GM23248 (cell line): ENCODE measurements around the gene SDHAF1. TPM values are rescaled to one million over a fixed set of nuclear protein-coding genes. Genes with fewer than 3 reads are reported as not detected.
"Not testable (repeated sequence)": the region's sequence is repeated elsewhere in the genome, so short reads cannot be mapped to it uniquely, and the experiment has no call there.

Experiments
- DNase-seq: peaks from one replicate; pipeline ENCODE4 v3.0.0-alpha.2; 2015
- H2AFZ ChIP-seq: fragments of 200-600 bp; sonication (generic); 2 replicates; pipeline ENCODE4 v1.6.1; 2016; ENCODE audit warnings: antibody characterized with exemption
- H3F3A ChIP-seq: fragments of 200-600 bp; sonication (generic); 2 replicates; pipeline ENCODE4 v1.6.1; 2016; ENCODE audit warnings: mild to moderate bottlenecking, antibody characterized with exemption, mixed run types; ENCODE audit not compliant: insufficient read depth
- H3K27ac ChIP-seq: fragments of 200-600 bp; sonication (generic); 2 replicates; pipeline ENCODE4 v1.5.1; 2016; ENCODE audit warnings: mild to moderate bottlenecking
- H3K27me3 ChIP-seq: fragments of 200-600 bp; sonication (generic); replicated peaks from 2 replicates; pipeline ENCODE4 v1.6.1; 2016; ENCODE audit warnings: mild to moderate bottlenecking; ENCODE audit not compliant: insufficient read depth
- H3K36me3 ChIP-seq: fragments of 200-600 bp; sonication (generic); 2 replicates; pipeline ENCODE4 v1.6.1; 2016; ENCODE audit warnings: low read depth, mild to moderate bottlenecking
- H3K4me1 ChIP-seq: fragments of 200-600 bp; sonication (generic); 2 replicates; pipeline ENCODE4 v1.6.1; 2016; ENCODE audit warnings: mild to moderate bottlenecking; ENCODE audit not compliant: insufficient read depth
- H3K4me2 ChIP-seq: fragments of 200-600 bp; sonication (generic); one replicate; pipeline ENCODE4 v1.6.1; 2016; ENCODE audit warnings: mild to moderate bottlenecking; ENCODE audit not compliant: unreplicated experiment
- H3K4me3 ChIP-seq: fragments of 200-600 bp; sonication (generic); 2 replicates; pipeline ENCODE4 v1.5.1; 2016; ENCODE audit warnings: mild to moderate bottlenecking
- H3K79me2 ChIP-seq: fragments of 200-600 bp; sonication (generic); 2 replicates; pipeline ENCODE4 v1.6.1; 2016; ENCODE audit warnings: mild to moderate bottlenecking; ENCODE audit not compliant: insufficient read depth
- H3K9ac ChIP-seq: fragments of 200-600 bp; sonication (generic); 2 replicates; pipeline ENCODE4 v1.6.1; 2016; ENCODE audit warnings: mild to moderate bottlenecking
- H3K9me2 ChIP-seq: fragments of 200-600 bp; sonication (generic); 2 replicates; pipeline ENCODE4 v1.6.1; 2016; ENCODE audit warnings: mixed run types, mild to moderate bottlenecking, moderate library complexity; ENCODE audit not compliant: insufficient read depth
- H3K9me3 ChIP-seq: fragments of 200-600 bp; sonication (generic); one replicate; pipeline ENCODE4 v1.6.1; 2017; ENCODE audit warnings: low read depth
- H4K20me1 ChIP-seq: fragments of 200-600 bp; sonication (generic); 2 replicates; pipeline ENCODE4 v1.6.0; 2016; ENCODE audit not compliant: insufficient read depth
- EZH2 ChIP-seq: fragments of 200-600 bp; sonication (generic); IDR thresholded peaks from 2 replicates; pipeline ENCODE4 v1.6.1; 2018; ENCODE audit warnings: antibody characterized with exemption, mild to moderate bottlenecking; ENCODE audit not compliant: insufficient read depth, poor library complexity, severe bottlenecking
- EZH2phosphoT487 ChIP-seq: fragments of 200-600 bp; sonication (generic); IDR thresholded peaks from 2 replicates; pipeline ENCODE4 v1.6.1; 2018; ENCODE audit warnings: antibody characterized with exemption, moderate library complexity, mild to moderate bottlenecking, low read depth; ENCODE audit not compliant: insufficient read depth
- WGBS, 2 experiments: methylation state at CpG; one replicate each; pipeline ENCODE4 v1.1.6; 2015 to 2017; ENCODE audit warnings: low lambda C conversion rate in 2 of 2, low coverage in 1 of 2; ENCODE audit errors: missing lambda C conversion rate in 2 of 2; 5-methylcytosine and 5-hydroxymethylcytosine counted together
- in situ Hi-C: fragments of 300-500 bp; cut with MboI; formaldehyde crosslinking; loops from 2 replicates; pipeline ENCODE4 v1.15.0; 2020
- polyA plus RNA-seq: library from polyadenylated mRNA; unstranded; fragments of >200 nt; fragmentation: Nextera tagmentation; extraction: Ambion mirVana; gene quantifications from 2 replicates; pipeline ENCODE4 v1.2.1, GENCODE V29; 2016
- total RNA-seq: library from RNA; depleted of rRNA; stranded (reverse); fragments of >200 nt; shearing (Covaris generic); gene quantifications from 2 replicates; pipeline ENCODE4 v1.2.3, GENCODE V29; 2014; rRNA removed

The SDHAF1 gene
- total RNA-seq (38.3 and 49.7 TPM in 2 replicates), polyA plus RNA-seq (17.2 and 20.3 TPM in 2 replicates)

- in situ Hi-C loops, result no loop called here
- Histone ChIP-seq H3K4me3 (peak within 1 kb of the TSS; percentile 71), H3K9ac (peak within 1 kb of the TSS; percentile 75), H3F3A (peaks cover 13% of the 10 kb centered on the region), H3K4me1 (peaks cover 9% of the 10 kb centered on the region; the same call in 1 of the 2 replicates), H3K9me2 (no peaks in the 10 kb centered on the region), H3K9me3 (no peaks in the 10 kb centered on the region), H2AFZ (peak within 1 kb of the TSS; percentile 89), H3K79me2 (peaks cover 35% of the 10 kb centered on the region), H4K20me1 (no peaks in the 10 kb centered on the region), H3K4me2 (peak within 1 kb of the TSS; percentile 89), H3K27ac (peak within 1 kb of the TSS; percentile 29; the same call in 1 of the 2 replicates), H3K27me3 (no peaks in the 10 kb centered on the region), H3K36me3 (no peaks in the 10 kb centered on the region)
- WGBS, 2 experiments, result 0 to 2% methylated on average over 70 to 97 of the region's 97 CpGs
- DNase-seq, result peak; percentile 98
- TF ChIP-seq EZH2phosphoT487 (no peak), EZH2 (no peak)
Observed at GRCh38 chr19:35995048-35995993, at the start of gene SDHAF1. Gene SDHAF1, plus strand, starts transcription at chr19:35995188. Its CDS starts 87 bp downstream, at chr19:35995275.

GRCh38 chr19:35946203-35946602 is 48.8 kb upstream of the SDHAF1 start:
- Histone ChIP-seq H3K79me2 (no peaks in the 10 kb centered on the region), H3K9me3 (no peaks in the 10 kb centered on the region), H3K4me2 (no peak overlapping the region), H3K4me3 (no peak overlapping the region), H2AFZ (no peak overlapping the region), H3K4me1 (no peaks in the 10 kb centered on the region), H3K36me3 (no peaks in the 10 kb centered on the region), H4K20me1 (no peaks in the 10 kb centered on the region), H3K9me2 (no peaks in the 10 kb centered on the region), H3F3A (no peaks in the 10 kb centered on the region), H3K27ac (no peak overlapping the region), H3K9ac (no peak overlapping the region), H3K27me3 (no peaks in the 10 kb centered on the region)
- TF ChIP-seq EZH2phosphoT487 (no peak), EZH2 (no peak)
- 89 to 92% methylated on average over 4 of the region's 4 CpGs for WGBS, 2 experiments
- no peak for DNase-seq
- in situ Hi-C loops, result no loop called here

- Histone ChIP-seq H3K4me1 (no peaks in the 10 kb centered on the region), H3K9ac (no peak overlapping the region), H4K20me1 (no peaks in the 10 kb centered on the region), H3K27me3 (no peaks in the 10 kb centered on the region), H3K9me2 (no peaks in the 10 kb centered on the region), H3K27ac (no peak overlapping the region), H2AFZ (no peak overlapping the region), H3K9me3 (no peaks in the 10 kb centered on the region), H3K4me2 (no peak overlapping the region), H3K36me3 (no peaks in the 10 kb centered on the region), H3K4me3 (no peak overlapping the region), H3K79me2 (no peaks in the 10 kb centered on the region), H3F3A (no peaks in the 10 kb centered on the region)
- in situ Hi-C loops, result no loop called here
- peak; percentile 12 for DNase-seq
- WGBS, 2 experiments, result 10 to 11% methylated on average over 2 of the region's 2 CpGs
- TF ChIP-seq EZH2phosphoT487 (no peak), EZH2 (no peak)
Observed at GRCh38 chr19:35949131-35949530, 45.9 kb upstream of the SDHAF1 start.

GRCh38 chr19:35955881-35956634 is 38.9 kb upstream of the SDHAF1 start:
- no peak for TF ChIP-seq EZH2
- no peak for TF ChIP-seq EZH2phosphoT487
- no peak overlapping the region for H3K27ac ChIP-seq
- H3K4me3 ChIP-seq, result no peak overlapping the region
- H3K79me2 ChIP-seq, result no peaks in the 10 kb centered on the region
- H3K36me3 ChIP-seq, result no peaks in the 10 kb centered on the region
- no peak overlapping the region for H3K9ac ChIP-seq
- peaks cover 19% of the 10 kb centered on the region for H3K27me3 ChIP-seq
- H4K20me1 ChIP-seq, result no peaks in the 10 kb centered on the region
- H3K4me1 ChIP-seq, result no peaks in the 10 kb centered on the region
- H3K4me2 ChIP-seq, result no peak overlapping the region
- no peak for DNase-seq
- 66 to 72% methylated on average over 6 of the region's 6 CpGs for WGBS, 2 experiments
- no peaks in the 10 kb centered on the region for H3K9me3 ChIP-seq
- in situ Hi-C loops, result no loop called here
- H3F3A ChIP-seq, result no peaks in the 10 kb centered on the region
- no peak overlapping the region for H2AFZ ChIP-seq
- H3K9me2 ChIP-seq, result no peaks in the 10 kb centered on the region

- DNase-seq, H3K9me2 ChIP-seq, H3K9me3 ChIP-seq, H4K20me1 ChIP-seq, H3K4me1 ChIP-seq, H3K4me2 ChIP-seq, H3K36me3 ChIP-seq, H2AFZ ChIP-seq, H3K9ac ChIP-seq, H3F3A ChIP-seq, H3K27ac ChIP-seq, in situ Hi-C loops, H3K79me2 ChIP-seq, H3K4me3 ChIP-seq: not testable (repeated sequence)
- WGBS, 2 experiments, result 53 to 57% methylated on average over 7 to 8 of the region's 8 CpGs
- H3K27me3 ChIP-seq, result peaks cover 19% of the 10 kb centered on the region
Observed at GRCh38 chr19:35957411-35957810, 37.6 kb upstream of the SDHAF1 start.
